HG03103 (cell line): ENCODE data around the gene C2CD2.
A peak's percentile ranks its signal among the peaks of the same experiment; 100 is the strongest.

Source experiments
- ATAC-seq: cut with Tn5 transposase; IDR thresholded peaks from one replicate; pipeline ENCODE4 v1.9.1; 2021; ENCODE audit warnings: low read depth; ENCODE audit not compliant: unreplicated experiment

Gene C2CD2

DNA sequence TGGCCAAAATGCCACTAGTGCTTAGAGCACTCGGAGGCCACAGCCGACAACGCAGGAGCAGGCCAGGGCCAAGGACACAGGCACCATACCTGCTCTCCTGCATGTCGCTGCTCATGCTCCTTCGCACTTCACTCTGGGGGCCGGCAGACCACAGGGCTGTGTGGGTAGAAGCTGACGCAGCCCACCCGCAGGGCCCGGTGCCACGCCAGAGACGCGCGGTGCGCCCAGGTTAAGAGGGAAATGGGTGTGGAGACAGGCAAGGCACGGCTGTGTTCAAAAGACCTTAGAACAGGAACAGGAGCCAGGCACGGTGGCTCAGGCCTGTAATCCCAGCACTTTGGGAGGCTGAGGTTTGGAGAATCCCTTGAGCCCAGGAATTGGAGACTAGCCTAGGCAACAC, 61.1 kb downstream of the C2CD2 start:
- ATAC-seq = no peak

DNA sequence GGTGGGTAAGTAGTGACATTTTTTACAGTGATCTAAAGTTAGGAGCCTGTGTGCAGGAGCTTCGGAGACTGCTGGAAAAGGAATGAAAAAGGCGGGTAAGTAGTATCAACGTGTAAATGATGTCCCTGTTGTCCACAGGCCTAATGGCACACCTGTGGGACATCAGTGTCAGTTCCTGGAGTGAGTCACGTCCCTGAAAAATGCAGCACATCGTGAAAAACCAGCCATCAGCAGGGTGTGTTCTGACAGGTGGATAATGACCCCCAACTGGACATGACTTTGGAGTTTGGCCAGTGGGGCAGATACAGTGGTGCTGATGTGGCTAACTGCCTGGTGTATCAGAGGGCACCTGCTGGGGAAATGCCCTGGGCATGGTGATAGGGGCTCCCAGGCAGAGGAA, 62.7 kb downstream of the C2CD2 start:
- ATAC-seq = no peak

DNA sequence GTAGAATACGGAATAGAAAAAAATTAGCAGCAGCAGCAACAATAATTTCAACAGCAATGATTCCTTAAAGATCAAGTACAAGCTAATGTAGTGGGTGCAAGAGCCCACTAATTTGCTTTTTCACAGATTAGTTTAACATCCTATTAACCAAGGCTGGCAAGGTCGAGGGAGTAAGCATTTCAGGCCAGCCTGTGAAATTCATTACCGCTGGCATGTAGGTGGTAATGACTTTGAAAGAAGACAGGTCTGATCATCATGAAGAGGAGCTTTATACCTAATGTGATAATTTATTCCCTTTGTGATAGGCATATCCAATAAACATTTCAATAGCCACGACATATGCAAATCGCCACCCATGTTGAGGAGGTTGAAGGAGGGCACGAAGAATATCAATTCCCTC, 63.5 kb downstream of the C2CD2 start:
- no peak for ATAC-seq

DNA sequence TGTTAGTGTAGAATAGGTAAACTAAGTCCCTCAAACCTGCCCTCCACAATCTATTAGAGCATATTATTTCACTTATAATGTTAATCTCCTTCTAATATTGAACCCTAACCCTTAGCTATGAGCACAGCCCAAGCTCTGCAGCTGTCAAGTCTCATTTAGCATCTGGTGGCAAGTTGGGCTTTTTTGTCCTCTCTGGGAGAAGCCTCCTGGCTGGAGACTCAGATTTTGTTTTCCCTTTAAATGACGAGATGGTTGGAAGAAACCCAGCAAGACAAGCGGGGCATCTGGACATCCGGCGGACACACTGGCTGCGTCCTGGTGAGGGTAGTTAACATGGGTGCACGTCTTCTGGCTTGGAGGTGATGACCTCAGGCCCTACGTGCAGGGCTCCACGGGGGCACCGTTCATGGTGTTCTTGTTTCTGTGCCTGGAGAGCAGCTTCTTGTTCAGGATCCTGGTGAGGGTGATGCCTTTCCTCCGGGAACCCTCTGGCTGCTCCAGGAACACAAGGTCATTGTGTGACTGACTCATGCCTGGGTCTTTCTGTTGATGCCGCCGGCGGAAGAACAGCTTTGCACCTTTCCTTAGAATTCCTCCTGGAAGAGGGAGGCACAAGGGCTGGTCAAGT, 65.0 kb downstream of the C2CD2 start:
- ATAC-seq = no peak

DNA sequence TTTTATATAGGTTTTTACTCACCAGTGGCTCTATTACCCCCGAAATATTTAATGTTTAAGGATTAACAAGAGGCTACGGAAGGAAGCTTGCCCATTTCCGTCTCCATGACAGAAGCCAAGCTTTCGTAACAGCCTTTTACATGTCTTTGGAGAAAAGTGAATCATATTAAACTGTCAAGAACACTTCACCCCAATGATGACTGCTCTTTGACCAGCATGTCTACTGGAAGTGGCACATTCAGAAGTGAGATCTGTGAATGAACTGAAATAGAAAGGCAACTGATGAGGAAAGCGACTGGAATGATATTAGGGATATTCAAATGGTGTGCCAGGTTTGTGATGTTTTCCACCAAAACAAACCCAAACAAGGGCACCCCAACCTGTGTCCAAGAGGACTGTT, 66.2 kb downstream of the C2CD2 start:
- ATAC-seq = no peak

DNA sequence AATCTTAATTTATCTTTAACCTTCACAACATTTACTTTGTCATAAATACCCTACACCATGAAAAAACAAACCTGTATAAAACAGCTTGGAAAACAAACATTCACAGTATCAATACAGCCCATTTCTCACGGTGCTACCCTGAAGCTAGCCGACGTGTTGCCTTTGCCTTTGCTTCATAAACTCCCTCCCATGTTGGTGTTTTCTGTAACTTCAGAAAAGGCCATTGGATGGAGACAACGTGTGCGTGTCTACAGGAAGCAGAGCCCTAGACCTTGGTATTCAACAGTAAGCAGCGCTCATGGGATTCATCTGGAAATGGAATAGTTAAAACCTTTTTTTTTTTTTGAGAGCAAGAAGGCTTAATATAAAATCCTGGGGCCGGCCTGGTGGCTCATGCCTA, 67.5 kb downstream of the C2CD2 start:
- no peak for ATAC-seq

DNA sequence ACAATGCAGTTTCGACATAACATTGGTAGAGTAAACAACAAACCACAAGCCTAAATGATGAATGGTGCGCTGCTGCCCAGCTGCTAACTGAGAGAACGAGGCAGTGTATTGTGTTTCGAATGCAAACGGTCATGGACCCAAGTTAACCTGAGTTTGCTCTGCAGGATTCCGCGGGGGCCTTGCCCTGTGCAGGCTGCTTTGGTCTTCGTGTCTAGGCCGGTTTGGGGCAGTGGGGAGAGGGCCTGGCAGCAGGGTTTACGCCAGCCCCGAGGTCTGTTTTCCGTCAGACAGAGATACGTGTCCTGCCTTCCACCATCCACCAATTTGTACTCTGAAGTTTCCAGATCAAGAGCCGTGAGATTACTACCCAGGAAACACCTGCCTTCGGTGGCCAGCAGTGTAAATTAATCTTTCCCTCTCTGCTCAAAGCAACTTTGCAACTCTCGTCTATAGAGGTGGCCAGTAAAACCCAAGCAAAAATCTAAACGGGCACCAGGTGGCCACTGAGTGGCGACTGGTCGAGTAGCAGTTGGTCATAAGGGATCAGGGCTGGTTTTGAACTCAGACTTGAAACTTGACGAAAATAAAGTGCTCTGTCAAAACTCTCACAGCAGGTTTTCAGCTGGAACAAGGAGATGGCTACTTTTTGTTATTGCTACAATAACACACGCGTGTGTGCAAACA, 68.3 kb downstream of the C2CD2 start:
- ATAC-seq = no peak

DNA sequence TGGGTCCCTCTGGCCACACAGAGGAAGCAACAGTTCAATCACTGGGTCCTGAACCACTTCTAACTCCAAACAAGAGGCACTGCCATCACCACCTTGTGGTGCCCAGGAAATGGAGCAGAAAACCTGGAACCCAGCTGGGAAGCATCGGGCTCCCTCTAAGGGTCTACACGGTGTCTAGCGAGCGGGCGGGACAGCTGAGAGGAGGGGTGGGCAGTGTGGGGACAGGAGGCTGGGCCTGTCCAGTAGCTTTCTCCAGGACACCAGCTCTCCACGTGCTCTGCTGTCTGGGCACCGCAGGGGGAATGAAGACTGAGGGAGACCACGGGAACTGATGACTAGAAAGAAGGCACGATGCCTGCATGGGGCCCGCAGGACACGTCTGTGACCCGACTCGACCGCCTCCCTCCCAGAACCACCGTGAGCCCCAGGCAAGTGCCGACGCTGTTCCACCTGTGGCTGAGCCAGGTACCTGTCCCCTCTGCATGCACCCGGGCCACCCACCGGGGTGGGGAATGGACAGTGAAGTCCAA, 69.3 kb downstream of the C2CD2 start:
- no peak for ATAC-seq

DNA sequence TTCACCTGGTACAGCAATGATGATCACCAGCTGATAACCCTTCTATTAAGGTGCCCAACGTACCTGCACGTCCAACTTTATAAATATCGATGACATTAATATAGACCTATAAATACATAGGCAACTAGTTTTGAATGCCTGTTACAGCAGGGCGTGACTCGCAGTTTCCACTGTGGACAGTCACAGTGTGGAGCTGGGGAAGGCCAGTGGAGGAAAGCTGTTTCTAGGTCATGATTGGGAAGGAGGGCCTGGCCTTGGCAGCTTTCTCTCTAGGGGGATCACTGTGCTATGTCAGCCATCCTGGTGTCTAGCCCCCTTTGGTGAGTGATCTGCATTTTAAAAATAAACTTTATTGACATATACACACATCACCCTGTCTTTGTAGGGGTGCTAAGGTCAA, 70.2 kb downstream of the C2CD2 start:
- no peak for ATAC-seq

DNA sequence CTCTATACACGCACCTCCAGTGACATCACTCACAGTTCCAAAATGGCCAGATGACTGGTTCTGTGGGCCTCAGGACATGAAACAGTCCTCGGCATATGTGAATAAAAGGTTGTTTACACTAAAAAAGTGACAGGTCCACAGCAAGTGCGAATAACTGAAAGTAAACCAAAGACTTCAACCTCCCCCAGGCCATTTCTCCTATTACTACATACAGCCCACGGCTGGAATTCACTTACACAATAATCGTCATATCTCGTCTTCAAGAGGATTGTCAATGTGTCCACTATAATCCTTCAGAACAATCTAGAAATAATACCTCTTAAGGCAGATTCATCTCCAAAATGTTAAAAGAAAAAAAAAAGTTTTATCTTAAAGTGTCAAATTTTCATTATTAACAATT, 72.8 kb downstream of the C2CD2 start:
- no peak for ATAC-seq

DNA sequence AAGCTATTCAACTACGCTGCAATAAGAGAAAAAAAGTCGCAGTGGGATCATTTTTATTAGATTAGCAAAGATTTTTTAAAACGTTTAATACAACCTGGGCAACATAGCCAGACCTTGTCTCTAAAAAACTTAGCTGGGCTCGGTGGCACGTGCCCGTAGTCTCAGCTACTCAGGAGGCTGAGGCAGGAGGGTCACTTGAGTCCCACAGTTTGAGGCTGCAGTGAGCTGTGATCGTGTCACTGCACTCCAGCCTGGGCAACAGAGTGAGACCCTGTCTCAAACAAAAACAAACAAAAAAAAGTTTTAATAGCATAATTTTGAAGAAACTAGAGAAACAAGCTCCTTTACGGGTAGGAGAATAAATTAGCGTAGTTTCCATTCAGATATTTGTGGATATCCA, 73.7 kb downstream of the C2CD2 start:
- ATAC-seq = no peak

DNA sequence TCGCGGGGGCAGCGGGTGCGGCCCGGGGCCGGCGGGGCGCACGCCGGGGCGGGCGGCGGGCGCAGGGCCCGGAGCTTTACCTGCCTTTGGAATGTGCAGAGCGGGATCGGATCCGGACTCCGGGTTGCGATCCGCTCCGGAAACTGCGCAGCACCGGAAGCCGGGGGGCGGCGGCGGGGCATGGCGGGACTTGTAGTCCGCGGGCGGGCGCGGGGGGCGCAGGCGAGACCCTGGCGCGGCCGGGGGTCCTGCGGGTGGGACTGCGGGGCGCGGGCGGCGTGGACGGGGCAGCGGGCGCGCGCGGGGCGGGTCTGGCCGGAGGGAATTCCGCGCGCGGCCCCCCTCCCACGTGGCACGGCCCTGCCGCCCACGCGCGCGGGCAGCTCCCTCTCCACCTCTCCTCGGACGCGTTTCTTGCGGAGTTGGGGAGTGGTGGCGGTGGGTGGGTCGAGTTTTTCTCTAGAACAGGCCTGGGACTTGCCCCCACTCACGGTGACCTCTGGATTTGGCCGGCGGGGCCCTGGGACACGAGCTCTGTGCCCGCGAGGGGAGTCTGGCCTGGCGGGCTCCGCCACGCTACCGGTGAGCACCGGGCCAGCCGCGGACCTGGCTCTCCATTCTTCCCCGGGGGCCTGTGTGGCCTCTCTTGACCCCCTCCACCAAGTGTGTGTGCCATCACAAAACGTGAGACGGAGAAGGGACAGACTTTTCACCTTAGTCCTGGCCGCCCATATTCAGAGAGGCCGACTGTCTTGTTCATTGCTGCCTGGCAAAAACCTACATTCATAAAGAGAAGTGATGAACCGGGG, 74.4 kb downstream of the C2CD2 start, which contains the start of gene PRDM15:
Gene PRDM15, minus strand, starts transcription at position 155 of the 809 bp plus-strand sequence. CDS start 18,981 bp downstream, outside the sequence.
- ATAC-seq = peak; percentile 42

DNA sequence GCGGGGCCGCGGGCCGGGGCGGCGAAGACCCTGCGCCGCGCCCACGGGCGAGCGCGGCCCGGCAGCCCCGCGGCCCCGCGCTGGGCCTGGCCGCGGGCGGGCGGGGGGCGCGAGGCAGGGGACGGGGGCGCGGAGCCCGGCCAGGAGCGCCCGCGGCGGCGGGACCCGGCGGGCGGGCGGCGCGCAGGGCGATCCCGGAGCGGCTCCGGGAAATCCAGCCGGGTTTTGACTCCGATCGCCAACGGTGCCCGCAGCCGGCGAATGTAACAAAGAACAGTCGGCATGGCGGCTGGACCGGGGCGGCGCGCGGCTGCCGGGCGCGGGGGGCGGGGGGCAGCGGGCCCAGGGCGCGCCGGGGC, 75.0 kb downstream of the C2CD2 start:
- peak; percentile 36 for ATAC-seq

DNA sequence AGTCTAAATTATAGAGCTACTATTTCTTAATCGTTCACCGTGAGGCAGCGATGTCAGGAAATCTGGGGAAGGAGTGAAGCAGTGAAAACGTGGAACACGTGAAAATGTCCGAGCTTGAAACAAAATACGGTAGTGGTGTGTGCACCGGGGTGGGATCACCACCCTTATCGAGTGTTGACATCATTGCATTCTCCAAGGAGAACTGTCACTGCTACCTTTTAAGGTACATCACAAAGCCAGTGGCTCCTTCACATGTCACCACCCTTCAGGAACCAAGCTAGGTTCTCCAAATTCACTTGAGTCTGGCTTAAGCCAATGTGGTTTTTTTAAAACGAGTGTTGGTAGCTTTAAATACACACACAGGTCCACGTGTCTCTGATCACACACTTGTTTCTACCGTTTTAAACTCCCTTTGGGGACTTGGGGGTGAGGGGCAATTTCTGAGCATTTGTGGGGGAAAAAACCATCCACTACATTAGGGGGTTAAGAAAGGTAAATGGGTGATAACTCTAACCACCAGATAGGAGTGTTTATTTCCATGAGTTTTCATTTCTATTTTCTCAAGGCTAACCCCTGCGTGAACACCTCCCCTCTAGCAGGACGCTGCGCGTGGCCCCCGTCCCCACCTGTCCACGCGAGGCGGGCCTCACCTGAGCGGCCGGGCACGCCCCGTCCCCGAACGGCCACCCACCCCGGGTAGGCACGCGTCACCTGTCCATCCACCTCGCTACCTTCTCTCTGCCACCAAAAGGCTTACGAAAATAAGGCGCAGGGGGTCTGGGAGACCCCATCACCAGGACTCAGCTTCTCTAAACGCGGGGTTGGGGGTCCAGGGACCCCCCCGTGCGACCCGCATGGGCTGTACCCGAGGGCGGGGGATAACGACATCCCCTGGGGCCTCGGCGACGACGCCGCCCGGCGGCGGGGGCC, 75.7 kb downstream of the C2CD2 start:
- ATAC-seq = peak; percentile 13

DNA sequence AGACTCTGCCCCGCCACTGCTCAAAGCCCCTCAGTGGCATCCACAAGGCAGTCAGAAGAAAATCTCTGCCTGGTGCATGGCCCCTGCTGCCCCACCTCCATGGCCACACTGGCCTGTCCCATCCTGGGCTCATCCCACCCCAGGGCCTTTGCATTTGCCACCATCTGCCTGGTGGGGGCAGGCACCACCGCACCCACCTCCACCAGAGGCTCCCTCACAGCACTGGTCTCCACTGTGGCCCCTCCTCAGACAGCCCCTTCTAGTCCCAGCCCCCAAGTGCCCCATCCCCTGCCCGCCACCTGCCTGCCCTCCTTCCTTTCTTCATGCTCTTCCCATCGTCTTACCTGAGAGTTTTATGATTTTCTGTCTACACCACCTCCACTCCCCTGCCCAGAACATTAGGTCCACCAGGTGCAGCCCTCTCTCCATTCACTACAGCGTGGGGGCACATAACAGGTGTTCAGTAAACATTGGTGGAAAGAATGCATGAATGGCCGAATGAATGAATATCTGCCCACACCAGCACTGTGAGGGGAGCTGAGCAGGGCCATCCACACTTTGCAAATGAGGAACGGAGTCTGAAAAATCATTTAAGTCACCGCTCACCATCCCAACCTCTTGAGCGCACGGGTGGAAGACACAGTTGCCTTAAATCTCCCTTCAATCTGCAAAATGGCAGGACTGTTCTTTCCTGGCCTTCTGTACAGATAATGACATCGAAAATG, 76.7 kb downstream of the C2CD2 start:
- no peak for ATAC-seq

DNA sequence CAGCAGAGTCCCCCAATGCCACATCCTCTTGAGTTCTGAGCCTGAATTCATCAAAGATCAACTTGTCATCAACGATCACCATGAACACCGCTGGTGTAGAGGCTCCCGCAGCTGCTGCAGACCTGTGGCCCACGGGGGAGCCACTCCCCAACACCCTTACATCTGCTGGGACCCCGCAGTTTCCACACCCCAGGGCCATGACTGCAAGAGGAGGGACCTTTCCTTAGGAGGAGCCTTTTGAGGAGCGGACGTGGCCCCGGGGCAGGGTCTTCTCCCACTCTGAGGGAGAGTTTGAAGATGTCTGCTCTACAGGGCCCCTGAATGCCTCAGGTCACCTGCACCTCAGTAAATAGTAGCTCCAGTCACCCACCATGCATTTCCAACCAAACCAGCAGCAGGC, 77.4 kb downstream of the C2CD2 start:
- ATAC-seq = no peak

DNA sequence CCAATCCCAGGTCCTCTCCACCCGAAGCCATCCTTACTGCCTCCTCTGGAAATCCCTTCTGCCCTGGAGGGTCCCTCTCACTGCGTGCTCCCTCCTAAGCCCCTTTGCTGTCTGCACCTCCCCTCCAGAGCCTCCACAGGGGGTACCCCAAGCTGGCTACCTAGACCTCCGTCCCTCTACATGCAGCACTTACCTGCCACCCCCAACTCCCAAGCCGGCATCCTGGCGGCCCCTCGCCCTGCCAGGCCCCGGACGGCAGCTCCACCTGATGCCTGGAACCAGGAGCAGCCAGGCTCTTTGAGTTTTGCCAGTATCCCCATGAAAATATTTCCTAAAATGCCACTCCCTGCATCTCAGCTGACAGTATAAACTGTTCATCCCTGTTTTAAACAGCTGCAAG, 78.7 kb downstream of the C2CD2 start:
- no peak for ATAC-seq

DNA sequence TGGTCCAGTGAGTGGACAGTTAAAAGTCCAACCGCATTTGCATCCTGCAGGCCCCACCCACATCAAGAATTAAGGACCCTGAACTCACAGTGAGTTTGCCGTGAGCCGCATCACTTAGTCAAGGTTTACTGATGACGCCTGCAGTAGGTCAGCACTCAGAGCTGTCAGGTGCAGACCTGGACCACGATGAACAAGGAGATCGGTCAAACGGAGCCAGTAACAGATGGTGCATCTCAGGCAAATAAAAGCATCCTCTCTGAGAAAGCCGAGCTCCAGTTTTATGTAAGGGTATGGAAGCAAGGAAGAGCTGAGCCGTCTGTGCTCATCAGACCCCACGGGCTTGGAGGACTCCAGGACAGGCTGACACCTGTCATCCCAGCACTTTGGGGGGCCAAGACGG, 79.2 kb downstream of the C2CD2 start:
- ATAC-seq = no peak

DNA sequence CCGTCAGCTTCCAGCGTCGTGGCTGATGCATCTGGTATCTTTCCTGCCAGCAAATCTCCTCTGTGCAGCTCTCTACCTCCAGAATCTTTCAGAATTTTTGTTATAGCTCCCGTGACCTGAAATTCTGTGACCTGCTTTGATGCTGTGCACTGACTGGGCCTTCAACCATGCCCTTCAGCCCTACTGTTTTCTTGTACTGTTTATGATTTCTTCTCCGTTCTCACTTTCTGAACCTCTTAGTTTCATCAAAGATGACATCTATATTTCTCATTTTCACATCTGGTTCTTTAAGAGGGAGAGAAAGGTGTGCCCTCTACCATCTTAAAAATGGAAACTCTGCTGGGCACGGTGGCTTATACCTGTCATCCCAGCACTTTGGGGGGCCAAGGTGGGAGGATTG, 80.4 kb downstream of the C2CD2 start:
- no peak for ATAC-seq

DNA sequence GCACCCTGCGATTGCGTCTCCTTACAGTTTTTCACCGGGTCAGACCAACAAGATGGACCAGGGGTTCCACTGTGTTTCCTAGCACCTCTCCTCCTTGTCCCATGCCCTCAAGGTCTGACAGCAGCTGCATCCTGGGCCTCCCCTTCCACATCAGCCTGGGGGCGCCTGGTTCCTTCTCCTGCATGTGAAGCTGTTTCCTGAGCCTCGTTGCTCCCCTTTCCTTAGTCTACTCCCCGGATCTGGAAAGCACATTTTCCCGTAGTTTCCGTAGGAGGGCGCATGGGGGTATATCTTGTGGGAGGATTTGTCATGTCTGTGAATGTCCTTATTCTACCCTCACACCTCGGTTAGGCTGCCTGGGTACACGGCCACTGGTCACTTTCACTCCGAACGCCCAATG, 80.8 kb downstream of the C2CD2 start:
- no peak for ATAC-seq
